Smooth muscle cell (in vitro differentiated cells): ENCODE results near the gene NEDD8. TPM values are rescaled to one million over a fixed set of nuclear protein-coding genes. Genes with fewer than 3 reads are reported as not detected.
"Not testable (repeated sequence)": the region's sequence is repeated elsewhere in the genome, so short reads cannot be mapped to it uniquely, and the experiment has no call there.

ENCODE experiments used
- DNase-seq: peaks from one replicate; lab custom pipeline; 2025; ENCODE audit not compliant: unreplicated experiment; lab: John Stamatoyannopoulos, UW
- H2AFZ ChIP-seq: fragments of 200-600 bp; sonication (generic); 2 replicates; pipeline ENCODE4 v1.6.0; 2016; ENCODE audit warnings: antibody characterized with exemption, low read depth, mild to moderate bottlenecking
- H3F3A ChIP-seq: fragments of 200-600 bp; sonication (generic); 2 replicates; pipeline ENCODE4 v1.6.0; 2017; ENCODE audit warnings: antibody characterized with exemption, low read depth
- H3K27ac ChIP-seq: fragments of 200-600 bp; sonication (generic); 2 replicates; pipeline ENCODE4 v1.5.1; 2016; ENCODE audit warnings: low read depth, mild to moderate bottlenecking
- H3K27me3 ChIP-seq: fragments of 200-600 bp; sonication (generic); 2 replicates; pipeline ENCODE4 v1.6.1; 2016; ENCODE audit warnings: low read depth, mild to moderate bottlenecking
- H3K36me3 ChIP-seq: fragments of 200-600 bp; sonication (generic); 2 replicates; pipeline ENCODE4 v1.5.1; 2016; ENCODE audit warnings: low read depth
- H3K4me1 ChIP-seq: fragments of 200-600 bp; sonication (generic); 2 replicates; pipeline ENCODE4 v1.5.1; 2016; ENCODE audit warnings: low read depth
- H3K4me2 ChIP-seq: fragments of 200-600 bp; sonication (generic); 2 replicates; pipeline ENCODE4 v1.6.0; 2016; ENCODE audit warnings: mild to moderate bottlenecking
- H3K4me3 ChIP-seq: fragments of 200-600 bp; sonication (generic); 2 replicates; pipeline ENCODE4 v1.5.1; 2016; ENCODE audit warnings: mild to moderate bottlenecking
- H3K79me2 ChIP-seq: fragments of 200-600 bp; sonication (generic); 2 replicates; pipeline ENCODE4 v1.6.0; 2016; ENCODE audit warnings: low read depth, mild to moderate bottlenecking
- H3K9ac ChIP-seq: fragments of 200-600 bp; sonication (generic); 2 replicates; pipeline ENCODE4 v1.6.0; 2016; ENCODE audit warnings: low read depth
- H3K9me3 ChIP-seq: fragments of 200-600 bp; sonication (generic); replicated peaks from 2 replicates; pipeline ENCODE4 v1.5.1; 2016; ENCODE audit warnings: low read depth
- H4K20me1 ChIP-seq: fragments of 200-600 bp; sonication (generic); 2 replicates; pipeline ENCODE4 v1.6.0; 2016; ENCODE audit warnings: low read depth
- CTCF ChIP-seq: fragments of 200-600 bp; sonication (generic); IDR thresholded peaks from 2 replicates; pipeline ENCODE4 v1.5.1; 2017; ENCODE audit warnings: borderline replicate concordance, mild to moderate bottlenecking, antibody characterized with exemption; ENCODE audit not compliant: insufficient read depth, poor library complexity, severe bottlenecking
- WGBS: methylation state at CpG from one replicate; pipeline ENCODE4 v1.1.7; 2016; ENCODE audit warnings: low lambda C conversion rate; 5-methylcytosine and 5-hydroxymethylcytosine counted together
- polyA plus RNA-seq: library from polyadenylated mRNA; unstranded; fragments of >200 nt; fragmentation: Nextera tagmentation; extraction: Ambion mirVana; gene quantifications from 2 replicates; pipeline ENCODE4 v1.2.1, GENCODE V29; 2016
- total RNA-seq: library from RNA; depleted of rRNA; stranded (reverse); fragments of >200 nt; gene quantifications from 2 replicates; pipeline ENCODE4 v1.2.3, GENCODE V29; 2014

Gene NEDD8
- total and polyA plus RNA-seq, 2 experiments from 2014 or later, result 211 to 375 TPM

GRCh38 chr14:24204163-24205146 is 27.7 kb downstream of the NEDD8 start:
- H3K4me3 ChIP-seq, result no peak overlapping the region
- H3F3A ChIP-seq, result no peaks in the 10 kb centered on the region
- 96% methylated on average over 7 of the region's 7 CpGs for WGBS
- TF ChIP-seq CTCF, result no peak
- H3K4me2 ChIP-seq, result no peak overlapping the region
- H3K27me3 ChIP-seq, result no peaks in the 10 kb centered on the region
- no peaks in the 10 kb centered on the region for H3K79me2 ChIP-seq
- no peak for DNase-seq
- H3K27ac ChIP-seq, result no peak overlapping the region
- H3K4me1 ChIP-seq, result no peaks in the 10 kb centered on the region
- H4K20me1 ChIP-seq, result no peaks in the 10 kb centered on the region
- no peaks in the 10 kb centered on the region for H3K9me3 ChIP-seq
- no peaks in the 10 kb centered on the region for H3K36me3 ChIP-seq
- no peak overlapping the region for H2AFZ ChIP-seq
- no peak overlapping the region for H3K9ac ChIP-seq

- H3K4me2 ChIP-seq, H3K9ac ChIP-seq, H3K4me1 ChIP-seq, H3K36me3 ChIP-seq, H3F3A ChIP-seq, H4K20me1 ChIP-seq, H2AFZ ChIP-seq, H3K27ac ChIP-seq, H3K27me3 ChIP-seq, H3K79me2 ChIP-seq, H3K4me3 ChIP-seq, H3K9me3 ChIP-seq, DNase-seq: not testable (repeated sequence)
- 97% methylated on average over 16 of the region's 16 CpGs for WGBS
Observed at GRCh38 chr14:24203249-24203886, 28.8 kb downstream of the NEDD8 start.

- not testable (repeated sequence) for H3K4me2 ChIP-seq, H3K4me1 ChIP-seq, H3K79me2 ChIP-seq, H3K9me3 ChIP-seq, H4K20me1 ChIP-seq, H3K9ac ChIP-seq, DNase-seq, H3F3A ChIP-seq, H3K36me3 ChIP-seq, H2AFZ ChIP-seq, H3K27ac ChIP-seq, H3K27me3 ChIP-seq, H3K4me3 ChIP-seq
- 70% methylated on average over 8 of the region's 8 CpGs for WGBS
Observed at GRCh38 chr14:24202538-24202937, 29.6 kb downstream of the NEDD8 start.

DNA sequence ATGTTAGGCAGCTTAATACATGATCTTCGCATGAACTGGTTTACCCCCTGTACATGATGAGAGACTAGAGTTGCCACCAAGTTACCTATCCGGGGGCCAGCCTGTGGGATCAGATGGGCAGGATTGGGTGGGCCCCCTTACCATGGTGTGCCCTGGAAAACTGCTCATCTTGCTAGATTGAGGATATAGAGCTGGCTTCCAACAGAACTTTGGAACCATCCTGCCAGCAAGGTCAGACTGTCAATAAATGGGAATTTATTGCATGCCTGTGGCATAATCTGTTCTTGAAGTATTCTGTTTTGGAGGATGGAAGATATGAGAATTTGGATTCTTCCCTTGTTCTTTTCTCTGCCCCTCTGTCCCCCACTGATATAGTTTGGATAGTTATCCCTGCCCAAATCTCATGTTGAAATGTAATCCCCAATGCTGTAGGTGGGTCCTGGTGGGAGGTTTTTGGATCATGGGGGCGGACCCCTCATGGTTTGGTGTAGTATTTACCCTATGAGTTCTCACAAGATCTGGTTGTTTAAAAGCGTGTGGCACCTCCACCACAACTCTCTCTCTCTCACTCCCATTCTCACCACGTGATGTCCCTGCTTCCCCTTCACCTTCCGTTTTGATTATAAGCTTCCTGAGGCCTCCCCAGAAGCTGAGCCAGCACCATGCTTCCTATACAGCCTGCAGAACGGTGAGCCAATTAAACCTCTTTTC is 33.2 kb downstream of the NEDD8 start:
- Histone ChIP-seq H3K27ac (no peak overlapping the region), H3K27me3 (no peaks in the 10 kb centered on the region), H3K36me3 (no peaks in the 10 kb centered on the region), H3K9me3 (no peaks in the 10 kb centered on the region), H3K4me3 (no peak overlapping the region), H4K20me1 (no peaks in the 10 kb centered on the region), H3K4me1 (peaks cover 10% of the 10 kb centered on the region), H3K79me2 (peaks cover 25% of the 10 kb centered on the region), H2AFZ (no peak overlapping the region), H3K4me2 (no peak overlapping the region), H3F3A (no peaks in the 10 kb centered on the region), H3K9ac (no peak overlapping the region)
- no peak for TF ChIP-seq CTCF
- WGBS, result 95% methylated on average over 7 of the region's 7 CpGs
- DNase-seq, result no peak
